ENCODE measurements around the gene DHRS1. TPM values are rescaled to one million over a fixed set of nuclear protein-coding genes. Genes with fewer than 3 reads are reported as not detected.

DHRS1 gene
- total and polyA plus RNA-seq, 2 of the 4 experiments (the other 2 are of a cell fraction) = 15.8 to 38.6 TPM

DNA sequence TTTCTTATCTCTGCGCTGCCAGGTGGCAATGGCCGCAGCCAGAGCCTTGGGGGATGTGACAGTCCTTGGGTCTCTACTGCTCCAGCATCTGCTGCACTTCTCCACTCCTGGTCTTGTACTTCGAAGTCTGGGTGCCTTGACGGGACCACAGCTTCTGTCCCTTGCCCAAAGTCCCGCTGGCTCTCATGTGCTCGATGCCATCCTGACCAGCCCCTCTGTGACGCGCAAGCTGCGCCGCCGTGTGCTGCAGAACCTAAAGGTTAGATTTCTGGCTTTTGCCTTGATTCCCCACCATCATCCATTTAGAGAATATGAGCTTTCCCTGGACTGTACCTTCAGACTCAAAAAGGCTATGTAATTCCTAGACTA, 4.4 kb upstream of the DHRS1 start:
- ChIA-PET CTCF (interaction anchor here (1.0 kb wide), 1 partner anchor 61 kb away, joined by 4 read pairs; no protein-coding TSS in a partner anchor), POLR2A (ENCODE audit: unreplicated experiment) (no interaction called here)

More for the DNA sequence above, 4.4 kb upstream of the DHRS1 start:
- Histone ChIP-seq H3K9me3 (ENCODE audit: control insufficient read depth, insufficient read depth, low read length) (no peaks in the 10 kb centered on the region), H4K20me1 (ENCODE audit: insufficient read depth, low read length) (0 out of 2 replicates have a peak, but pooled peaks cover 8% of the 10 kb centered on the region), H3K4me2 (ENCODE audit: low read depth, low read length) (no peak overlapping the region), H3K9me1 (ENCODE audit: insufficient read depth, low read length) (no peaks in the 10 kb centered on the region), H4K8ac (ENCODE audit: low read depth in 2 of 2, low read length in 2 of 2) (no peak overlapping the region), H3K79me1 (ENCODE audit: low read depth in 1 of 2, low read length in 2 of 2) (peaks cover 21 to 39% of the 10 kb centered on the region in 2 experiments), H2BK20ac (ENCODE audit: low read depth, low read length) (no peak overlapping the region), H2BK15ac (ENCODE audit: low read depth, low read length) (no peak overlapping the region), H4K91ac (ENCODE audit: insufficient read depth, low read depth, low read length) (no peak overlapping the region), H3K4ac (ENCODE audit: low read depth, low read length) (no peak overlapping the region), H3K4me3 (ENCODE audit: insufficient read depth, low read depth, low read length) (no peak overlapping the region), H2AK9ac (replicated peaks; ENCODE audit: low read depth, low read length, poor library complexity) (no peak overlapping the region), H3K56ac (ENCODE audit: extremely low read depth, insufficient read depth, low read length) (no peak overlapping the region), H2BK5ac (ENCODE audit: low read depth, low read length, poor library complexity, severe bottlenecking) (no peak overlapping the region), H3K18ac (ENCODE audit: low read depth, low read length) (no peak overlapping the region), H3K4me1 (ENCODE audit: control insufficient read depth, insufficient read depth, low read length) (peaks cover 3% of the 10 kb centered on the region), H2AK5ac (ENCODE audit: low read depth, low read length) (no peak overlapping the region), H3K36me3 (ENCODE audit: control insufficient read depth, insufficient read depth, low read length) (peaks cover 47% of the 10 kb centered on the region), H4K5ac (ENCODE audit: low read depth, low read length) (no peak overlapping the region), H3K9ac (ENCODE audit: low read depth, low read length) (no peak overlapping the region), H2BK120ac (ENCODE audit: low read depth, low read length) (no peak overlapping the region), H3K23ac (ENCODE audit: low read depth, low read length) (no peak overlapping the region), H3K27me3 (ENCODE audit: control insufficient read depth, insufficient read depth, low read length) (no peaks in the 10 kb centered on the region), H3K14ac (replicated peaks; ENCODE audit: low read depth, low read length) (no peak overlapping the region), H2AFZ (replicated peaks; ENCODE audit: low read length, poor library complexity) (no peak overlapping the region), H3K27ac (ENCODE audit: insufficient read depth, low read length) (no peak overlapping the region)
- 100% methylated on average over 2 of the region's 11 CpGs; no CpG with 5 or more reads in 1 of the 2 experiments for WGBS, 2 experiments (ENCODE audit: extremely low coverage in 2 of 2, insufficient read length in 1 of 2)
- no peak for TF ChIP-seq CHD1 (IDR thresholded peaks at IDR 0.05; ENCODE audit: low read depth, low read length)
- no peak for TF ChIP-seq BHLHE40 (IDR thresholded peaks at IDR 0.05; ENCODE audit: low read depth, low read length)
- DNase-seq (no peak), ATAC-seq (ENCODE audit: low read depth) (no peak)
- in situ Hi-C loops (cut with MboI; ENCODE audit: low sequenced_read_pairs) = no loop called here
- intact Hi-C loops (cut with micrococcal nuclease) = no loop called here
- no TSS peak for BruUV-seq (replicated peaks)
- dilution Hi-C loops (cut with HindIII; ENCODE audit: low sequenced_read_pairs, unreplicated experiment) = no loop called here
